GM18508 (cell line): ENCODE measurements around the gene BOC.

ENCODE experiments used
- ATAC-seq: cut with Tn5 transposase; IDR thresholded peaks from one replicate; pipeline ENCODE4 v1.9.1; 2021; ENCODE audit warnings: moderate number of reproducible peaks; ENCODE audit not compliant: insufficient read depth, unreplicated experiment

The BOC gene

DNA sequence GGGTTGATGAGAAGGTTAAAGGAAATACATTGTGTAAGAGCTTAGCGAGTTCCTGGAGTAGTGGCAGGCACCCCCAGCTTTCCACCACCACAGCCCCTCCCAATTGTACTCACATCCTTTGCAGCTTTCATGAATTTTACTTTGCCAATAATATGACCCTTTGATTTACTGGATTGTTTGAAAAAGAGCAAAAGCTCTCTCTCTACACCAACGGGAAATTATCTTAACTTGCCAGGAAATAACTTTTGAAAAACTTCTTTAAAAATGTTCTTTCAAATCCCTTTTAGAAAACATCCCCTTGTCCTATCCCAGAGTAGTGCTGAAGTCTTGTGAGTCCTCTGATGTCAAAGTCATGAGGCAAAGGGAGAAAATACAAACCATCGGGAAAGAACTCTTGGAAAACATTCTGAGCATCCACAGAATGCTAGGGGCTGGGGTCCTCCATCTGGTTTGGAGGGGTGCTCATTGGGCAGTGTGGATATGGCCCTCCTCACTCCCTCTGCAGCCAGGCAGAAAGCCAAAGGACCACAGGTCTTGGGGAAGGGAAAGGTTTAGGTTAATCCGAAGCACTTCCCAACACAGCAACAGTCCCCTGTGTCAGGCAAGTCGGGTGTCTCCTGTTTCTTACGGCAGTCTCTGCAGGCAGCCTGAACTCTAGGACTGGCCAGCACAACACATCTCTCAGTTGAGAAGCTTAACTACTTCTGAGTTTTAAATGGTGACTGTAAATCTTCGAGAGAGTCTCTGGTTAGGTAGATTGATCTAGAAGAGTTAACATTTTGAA is 36.5 kb downstream of the BOC start:
- no peak for ATAC-seq

DNA sequence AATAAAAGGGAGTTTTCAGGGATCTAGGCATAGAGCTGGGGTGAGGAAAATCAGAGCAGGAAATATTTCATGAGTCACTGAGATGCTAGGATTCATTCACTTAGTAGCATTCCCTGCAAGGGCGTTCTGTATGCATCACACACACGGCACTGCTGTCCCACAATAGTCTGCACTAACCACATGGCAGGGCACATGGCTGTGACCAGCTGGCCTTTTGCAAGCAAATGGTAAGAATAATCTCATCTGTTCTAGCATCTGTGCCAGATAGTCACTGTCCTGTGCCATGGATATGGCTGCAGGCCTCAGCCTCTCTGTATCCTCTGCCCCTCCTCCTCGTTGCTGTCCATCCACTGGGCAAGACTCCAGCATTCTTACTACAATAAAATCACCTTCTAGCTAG is 37.8 kb downstream of the BOC start:
- no peak for ATAC-seq

DNA sequence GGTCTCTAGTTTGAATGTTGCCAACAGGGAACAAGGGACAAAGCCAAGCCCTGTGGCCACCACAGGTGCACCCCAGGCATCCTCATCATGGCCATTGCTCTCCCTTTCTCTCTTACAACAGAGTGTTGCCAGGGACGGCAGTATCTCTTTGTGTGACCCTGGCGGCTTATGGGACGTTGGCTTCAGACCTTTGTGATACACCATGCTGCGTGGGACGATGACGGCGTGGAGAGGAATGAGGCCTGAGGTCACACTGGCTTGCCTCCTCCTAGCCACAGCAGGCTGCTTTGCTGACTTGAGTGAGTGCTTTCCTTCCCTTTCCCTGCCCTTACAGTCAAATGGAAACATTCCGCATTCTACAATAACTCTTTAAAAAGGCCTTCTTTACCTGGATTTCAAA is 38.2 kb downstream of the BOC start:
- no peak for ATAC-seq

GRCh38 chr3:113250566-113250965 is 39.2 kb downstream of the BOC start:
- no peak for ATAC-seq

DNA sequence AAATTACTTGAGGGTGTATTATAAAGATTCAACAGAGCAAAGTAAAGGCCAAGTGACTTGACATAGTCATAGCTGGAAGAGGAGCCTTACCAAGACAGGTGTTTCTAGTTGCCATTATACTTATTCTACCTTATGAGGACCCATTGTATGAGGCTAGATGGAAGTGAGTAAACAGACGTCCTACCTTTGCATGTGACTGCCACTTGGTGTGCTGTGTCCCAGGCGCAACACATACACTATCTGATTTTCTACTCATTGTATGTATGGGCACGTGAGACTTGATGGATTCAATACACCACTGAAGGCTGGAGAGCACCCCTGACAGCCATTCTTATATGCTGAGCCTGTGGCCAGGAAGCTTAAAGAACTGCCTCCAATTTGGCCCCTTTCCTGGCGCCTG is 40.5 kb downstream of the BOC start:
- no peak for ATAC-seq

GRCh38 chr3:113252553-113252952 is 41.2 kb downstream of the BOC start:
- no peak for ATAC-seq

DNA sequence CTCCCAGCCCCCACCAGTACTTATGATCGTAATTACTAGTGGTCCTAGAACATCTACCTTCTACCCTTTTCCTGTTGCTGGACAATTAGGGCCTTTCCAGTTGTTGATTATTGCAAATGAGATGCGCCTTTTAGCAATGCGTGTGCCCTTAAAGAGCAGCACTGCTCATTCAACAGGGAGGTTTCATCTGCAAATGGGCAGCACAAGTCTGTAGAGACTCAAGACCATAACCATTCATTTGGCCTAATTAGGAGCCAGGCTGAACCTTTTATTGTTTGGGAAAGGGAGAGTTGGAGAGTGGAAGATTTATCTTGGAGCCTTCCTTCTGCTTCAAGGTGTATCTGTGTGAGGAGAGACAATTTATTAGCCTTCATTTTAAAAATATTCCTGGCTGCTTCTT is 42.3 kb downstream of the BOC start:
- no peak for ATAC-seq

DNA sequence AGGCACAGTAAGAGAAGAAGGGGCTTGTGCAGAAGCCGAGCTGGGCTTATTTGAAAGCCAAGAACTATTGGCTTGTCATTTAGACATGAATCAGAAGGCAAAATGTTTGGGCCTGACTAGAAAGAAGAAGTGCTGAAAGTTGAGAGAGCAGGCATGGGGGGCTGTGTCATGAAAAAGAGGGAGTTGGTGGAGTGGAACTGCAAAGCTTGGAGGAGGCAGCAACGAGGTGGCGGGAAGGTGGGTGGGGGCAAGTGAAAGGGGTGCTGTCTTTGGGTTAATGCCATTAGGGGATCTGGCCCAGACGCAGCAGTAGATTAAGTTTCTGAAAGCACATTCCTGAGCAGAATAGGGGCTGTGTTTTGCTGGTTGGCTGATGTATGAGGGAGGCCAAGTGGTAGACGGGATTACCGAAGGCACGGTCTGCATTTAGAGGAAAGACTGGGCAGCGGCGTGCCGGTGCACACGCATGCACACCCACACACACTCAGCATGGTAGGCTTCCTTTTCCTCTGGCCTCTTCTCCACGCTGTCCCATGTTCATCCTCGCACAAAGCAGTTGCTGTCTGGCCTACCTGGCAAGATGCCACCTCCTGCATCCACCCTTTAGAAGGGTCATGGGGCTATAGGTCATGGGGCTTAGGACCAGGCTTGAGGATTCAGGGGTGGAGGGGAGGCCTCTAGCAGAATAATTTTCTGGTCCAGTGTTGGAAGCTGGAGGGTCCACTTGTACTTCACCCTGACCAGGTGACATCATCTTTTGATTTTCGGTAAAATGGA is 43.0 kb downstream of the BOC start:
- no peak for ATAC-seq

DNA sequence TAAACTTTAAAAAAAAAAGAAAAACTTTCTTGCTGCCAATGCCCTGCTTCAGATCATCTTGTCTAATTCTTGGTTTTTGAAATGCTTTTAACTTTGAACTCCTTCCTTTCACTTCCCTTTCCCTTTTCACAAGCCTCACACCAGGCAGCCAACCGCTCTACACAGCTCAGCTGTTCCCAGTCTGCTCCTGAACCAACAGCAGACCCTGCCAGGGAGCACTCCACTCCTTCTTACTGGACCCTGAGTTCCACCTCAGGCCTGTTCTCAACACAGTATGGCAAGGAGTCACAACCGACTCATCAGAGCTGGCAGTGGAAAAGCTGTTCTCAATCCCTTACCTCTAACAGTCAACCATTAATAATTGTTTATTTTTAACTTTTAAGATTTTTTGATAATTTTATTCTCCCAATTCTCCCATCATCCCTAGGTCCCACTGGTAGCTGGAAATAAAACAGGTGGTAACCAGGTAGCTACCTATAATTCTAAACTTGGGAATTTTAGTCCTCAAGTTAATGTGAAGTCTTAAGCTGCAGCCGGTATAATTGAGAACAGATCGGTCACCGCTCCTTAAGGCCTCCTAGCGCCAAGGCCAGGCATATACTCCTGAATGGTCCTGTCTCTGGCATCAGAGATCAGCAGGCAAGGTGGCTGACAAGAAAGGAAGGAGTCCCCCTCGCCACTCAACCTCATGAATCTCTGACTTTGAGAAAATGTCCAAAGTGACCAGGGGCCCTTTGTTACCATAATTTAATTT is 43.9 kb downstream of the BOC start:
- ATAC-seq, result no peak

GRCh38 chr3:113255854-113256615 is 44.7 kb downstream of the BOC start:
- no peak for ATAC-seq

DNA sequence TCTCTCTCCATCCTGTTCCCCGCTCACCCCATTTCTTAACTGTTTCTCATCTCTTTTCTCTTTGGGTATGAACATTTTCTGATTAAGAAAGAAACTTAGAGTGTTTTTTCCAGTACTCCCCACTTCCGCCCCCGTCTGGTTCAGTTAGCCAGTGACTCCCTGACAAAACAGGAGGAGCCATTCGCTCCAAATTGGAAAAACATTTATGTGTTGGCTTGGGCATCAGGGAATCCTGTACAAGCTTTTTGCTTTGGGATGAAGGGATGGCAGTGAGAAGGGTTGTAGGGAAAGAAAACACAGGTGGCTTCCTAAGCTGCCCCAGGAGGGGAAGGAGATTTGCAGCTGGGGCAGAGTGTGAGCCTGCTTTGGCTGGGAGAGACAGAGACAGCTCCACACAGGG is 47.0 kb downstream of the BOC start:
- ATAC-seq, result no peak

GRCh38 chr3:113259196-113259595 is 47.8 kb downstream of the BOC start:
- no peak for ATAC-seq

DNA sequence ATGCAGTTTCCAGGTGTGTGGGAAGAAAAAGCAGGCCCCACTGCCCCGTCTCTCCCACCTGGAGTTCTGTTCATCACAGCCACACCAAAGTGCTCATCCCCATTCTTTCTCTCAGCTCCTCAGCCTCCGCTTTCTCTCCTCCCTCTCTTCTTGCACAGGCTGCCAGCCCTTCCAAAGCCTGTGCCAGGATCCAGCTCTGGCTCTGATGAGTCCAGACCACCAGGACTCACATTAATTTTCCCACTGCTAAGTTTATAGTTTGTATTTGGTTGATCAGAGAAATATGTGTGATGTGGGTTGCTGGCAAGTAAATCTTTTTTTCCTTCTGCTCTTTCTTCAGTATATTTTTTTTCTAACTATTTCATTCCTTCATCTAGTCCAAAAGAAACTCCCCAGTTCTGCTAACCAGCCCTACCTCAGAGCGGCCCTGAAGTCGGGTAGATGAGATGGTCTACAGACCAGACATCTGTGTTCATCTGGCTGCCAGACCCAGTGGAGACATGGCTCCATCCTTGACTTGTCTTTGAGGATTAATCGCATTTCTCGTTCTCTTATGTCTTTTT is 49.8 kb downstream of the BOC start:
- no peak for ATAC-seq

GRCh38 chr3:113261626-113262303 is 50.4 kb downstream of the BOC start:
- no peak for ATAC-seq

DNA sequence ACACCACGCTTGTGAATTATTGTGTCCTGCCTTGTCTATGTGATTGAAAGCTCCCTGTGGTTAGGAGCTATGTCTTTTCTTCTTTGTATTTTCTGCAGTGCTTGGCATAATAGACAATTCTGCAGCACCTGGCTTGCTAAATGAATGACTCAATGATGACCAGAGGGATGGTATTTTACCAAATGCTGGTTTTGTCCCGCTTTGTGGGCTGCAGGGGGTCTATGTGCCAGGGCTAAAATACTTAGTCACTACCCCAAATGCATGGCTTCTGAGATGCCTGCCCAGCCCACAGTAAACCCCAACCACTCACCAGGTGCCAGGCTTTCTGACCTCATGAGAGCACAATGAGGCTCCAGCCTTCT is 50.9 kb downstream of the BOC start:
- ATAC-seq, result no peak

DNA sequence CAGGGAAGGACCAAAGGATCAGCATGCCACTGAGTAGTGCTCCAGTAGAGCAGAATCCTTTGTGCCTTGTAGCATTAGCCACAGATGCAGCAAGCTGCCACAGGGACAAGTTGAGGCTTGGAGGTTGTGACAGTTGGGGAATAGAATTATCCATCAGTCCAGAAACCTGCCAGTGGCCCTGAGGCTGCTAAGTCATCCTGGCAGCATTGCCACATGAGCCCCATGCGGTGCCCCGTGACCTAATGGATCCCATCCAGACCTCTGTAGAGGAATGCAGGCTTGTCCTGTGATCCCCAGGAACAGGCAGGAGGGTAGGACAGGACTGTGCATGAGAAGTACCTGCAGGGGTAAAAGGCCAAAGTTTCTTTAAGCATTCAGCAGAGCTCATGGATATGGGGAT is 51.7 kb downstream of the BOC start:
- ATAC-seq, result no peak

- no peak for ATAC-seq
Observed at GRCh38 chr3:113263778-113264177, 52.4 kb downstream of the BOC start.

GRCh38 chr3:113264283-113265131 is 53.1 kb downstream of the BOC start:
- ATAC-seq, result no peak

DNA sequence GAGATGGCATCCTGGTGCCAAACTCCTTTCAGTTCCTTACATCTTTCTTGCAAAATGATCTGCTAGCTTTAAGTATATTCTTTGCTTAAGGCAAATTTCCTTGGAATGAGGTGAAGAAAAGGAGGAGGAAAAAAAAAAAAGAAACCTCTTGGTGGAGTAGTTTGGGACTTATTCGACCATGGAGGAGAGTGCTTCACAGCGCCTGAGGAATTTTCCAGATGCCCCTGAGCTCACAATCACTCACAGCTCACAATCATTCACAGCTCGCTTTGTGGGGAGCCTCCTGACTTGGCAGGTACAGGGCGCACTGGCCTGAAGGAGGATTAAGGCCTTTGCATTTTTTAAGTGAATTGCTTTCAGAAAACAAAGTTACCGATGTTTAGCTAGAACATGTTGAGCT is 53.9 kb downstream of the BOC start:
- no peak for ATAC-seq
